ENCODE results near the gene HSDL1.

The HSDL1 gene

GRCh38 chr16:84175350-84176081 lies 30.5 kb upstream of the HSDL1 start:
- peak; percentile 28 to 53 for DNase-seq

DNA sequence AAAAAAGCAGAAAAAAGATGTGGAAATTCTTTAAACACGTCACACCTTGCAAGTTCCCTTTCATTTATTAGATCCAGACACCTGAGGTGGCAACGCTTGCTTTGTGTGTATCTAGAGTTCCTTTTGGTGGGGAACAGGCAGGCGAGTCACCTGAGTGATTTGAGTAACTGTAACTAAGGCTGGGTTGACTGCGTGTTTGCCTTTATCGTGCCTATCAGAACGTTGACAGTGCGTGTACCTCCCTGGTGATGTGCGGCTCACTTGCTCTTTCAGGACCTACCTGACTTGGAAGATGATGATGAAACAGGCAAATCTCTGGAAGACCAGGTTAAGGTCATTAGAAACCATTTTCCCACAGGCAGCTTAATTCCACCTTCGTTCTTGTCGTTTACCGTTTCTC lies 29.4 kb upstream of the HSDL1 start:
- no peak for DNase-seq

- DNase-seq, result no peak
Measured at GRCh38 chr16:84169765-84170310, 24.9 kb upstream of the HSDL1 start.

DNA sequence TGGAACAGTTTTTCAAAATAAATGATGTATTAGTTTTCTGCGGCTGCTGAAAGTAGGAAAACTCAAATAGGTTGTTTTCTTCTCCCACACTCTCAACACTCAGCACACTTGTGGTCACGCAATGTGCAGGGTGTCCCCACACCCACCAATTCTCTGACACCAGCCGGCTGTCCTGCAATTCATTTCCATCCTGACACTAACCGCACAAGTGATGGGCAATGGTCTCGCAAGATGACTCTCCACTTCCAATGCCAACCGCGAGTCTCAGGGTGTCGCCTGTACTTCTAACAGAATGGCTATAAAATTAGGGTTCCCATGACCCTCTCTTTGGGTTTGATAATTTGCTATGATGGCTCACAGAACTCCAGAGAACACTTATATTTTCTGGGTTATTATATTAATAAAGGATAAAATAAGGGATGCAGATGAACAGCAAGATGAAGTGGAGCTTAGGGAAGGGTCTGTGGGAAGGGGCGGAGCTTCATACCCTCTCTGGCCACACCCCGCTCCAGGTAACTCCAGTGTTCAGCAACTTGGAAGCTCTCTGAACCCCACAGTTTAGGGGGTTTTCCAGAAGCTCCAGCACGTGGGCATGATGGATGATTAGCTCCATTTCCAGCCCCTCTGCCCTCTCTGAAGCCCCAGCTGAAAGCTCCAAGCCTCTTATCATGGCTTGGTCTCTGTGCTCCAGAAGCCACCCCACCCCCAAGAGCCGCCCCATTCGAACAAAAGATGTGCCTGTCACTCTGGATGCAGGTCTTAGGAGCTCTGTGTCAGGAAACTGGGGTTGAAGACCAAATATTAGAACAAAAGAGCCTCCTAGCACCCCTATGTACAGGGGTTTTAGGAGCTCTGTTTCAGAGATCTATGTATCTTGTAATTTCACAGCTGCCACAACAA lies 22.1 kb upstream of the HSDL1 start:
- no peak for DNase-seq

DNA sequence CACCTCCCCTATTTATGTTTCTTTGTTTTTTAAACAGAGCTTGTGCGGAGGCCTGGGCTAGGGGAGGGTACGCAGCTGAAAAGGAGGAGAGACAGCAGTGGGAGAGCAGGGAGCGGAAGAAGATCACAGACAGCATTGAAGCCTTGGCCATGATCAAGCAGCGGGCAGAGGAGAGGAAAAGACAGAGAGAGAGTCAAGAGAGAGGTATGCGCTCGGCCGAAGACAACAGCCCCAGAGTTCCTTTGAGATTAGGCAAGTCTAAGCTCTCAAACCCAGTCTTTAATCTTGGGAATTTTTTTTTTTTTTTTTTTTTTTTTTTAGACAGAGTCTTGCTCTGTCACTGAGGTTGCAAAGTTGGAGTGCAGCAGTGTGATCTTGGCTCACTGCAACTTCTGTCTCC lies 20.8 kb upstream of the HSDL1 start:
- DNase-seq, result no peak

DNA sequence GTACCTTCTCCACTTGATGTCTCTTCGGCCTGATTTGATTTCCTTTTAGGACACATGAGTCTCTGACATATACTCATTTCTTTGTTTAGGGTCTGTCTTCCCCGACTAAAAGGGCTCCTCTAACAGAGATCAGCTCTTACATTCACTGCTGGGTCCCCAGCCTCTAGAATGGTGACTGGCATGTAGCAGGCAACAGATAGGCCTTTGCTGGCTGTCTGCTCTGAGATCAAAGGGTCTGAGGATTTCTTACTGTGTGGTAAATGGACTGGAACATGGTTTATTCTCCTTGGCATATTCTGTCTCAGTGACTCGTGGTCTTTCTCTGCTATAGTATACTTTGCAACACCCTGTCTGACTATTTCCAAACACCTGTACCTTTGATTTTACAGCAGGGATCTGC lies 16.8 kb upstream of the HSDL1 start:
- no peak for DNase-seq

- DNase-seq, result no peak
Measured at GRCh38 chr16:84161037-84161436, 16.1 kb upstream of the HSDL1 start.

- DNase-seq, result no peak
Measured at GRCh38 chr16:84159800-84160199, 14.8 kb upstream of the HSDL1 start.

DNA sequence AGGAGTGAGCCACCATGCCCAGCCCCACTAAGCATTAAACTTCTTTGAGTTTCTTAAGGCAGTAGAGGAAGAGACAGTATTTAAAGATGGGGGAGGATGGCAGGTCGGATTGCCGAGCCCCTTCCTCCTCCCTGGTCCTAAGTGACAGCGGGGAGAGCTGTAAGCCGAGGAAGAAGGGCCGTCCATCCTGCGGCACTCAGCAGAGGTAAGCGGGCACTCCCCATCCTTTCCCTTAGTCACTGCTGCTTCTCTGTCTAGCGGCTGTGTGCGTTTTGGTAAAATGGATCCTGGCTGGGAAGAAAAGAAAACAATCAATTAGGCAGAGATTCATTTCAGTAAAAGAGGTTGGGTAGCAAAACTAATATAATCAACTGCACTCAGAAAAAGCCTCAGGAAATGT lies 14.0 kb upstream of the HSDL1 start:
- no peak for DNase-seq

DNA sequence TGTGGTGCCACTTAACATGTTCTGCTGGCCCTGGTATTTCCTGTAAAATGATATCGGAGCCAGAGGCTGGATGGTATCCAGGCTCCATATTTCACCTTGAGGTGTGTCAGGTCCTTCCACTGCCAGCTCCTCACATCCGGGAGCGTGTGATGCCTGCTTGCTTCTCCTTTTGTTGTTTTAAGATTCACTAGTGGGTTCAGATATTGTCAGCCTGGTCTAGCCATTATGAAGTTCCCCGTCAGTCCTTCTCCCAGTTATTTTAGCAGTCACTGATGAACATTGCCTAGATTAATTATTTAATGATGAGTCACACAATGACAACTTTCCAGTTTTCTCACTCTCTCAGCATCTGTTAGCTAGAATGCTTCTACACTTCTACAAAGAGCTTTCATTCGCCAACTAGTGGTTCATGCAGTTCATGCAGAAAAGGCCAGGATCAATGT lies 11.4 kb upstream of the HSDL1 start:
- DNase-seq, result no peak

DNA sequence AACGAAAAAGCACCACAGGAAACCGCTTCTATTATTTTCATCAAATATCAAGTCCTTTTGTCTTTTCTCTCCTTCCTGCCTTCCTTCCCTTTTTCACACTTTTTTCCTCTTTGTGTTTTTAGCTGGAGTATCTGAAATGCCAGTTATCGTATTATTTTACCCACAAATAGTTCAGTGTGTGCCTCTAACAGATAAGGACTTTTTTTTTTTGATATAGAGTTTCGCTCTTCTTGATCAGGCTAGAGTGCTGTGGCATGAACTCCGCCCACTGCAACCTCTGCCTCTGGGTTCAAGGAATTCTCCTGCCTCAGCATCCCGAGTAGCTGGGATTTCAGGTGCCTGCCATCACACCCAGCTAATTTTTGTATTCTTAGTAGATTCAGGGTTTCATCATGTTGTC lies 10.8 kb upstream of the HSDL1 start:
- DNase-seq, result no peak

GRCh38 chr16:84155226-84155625 lies 10.2 kb upstream of the HSDL1 start:
- no peak for DNase-seq

DNA sequence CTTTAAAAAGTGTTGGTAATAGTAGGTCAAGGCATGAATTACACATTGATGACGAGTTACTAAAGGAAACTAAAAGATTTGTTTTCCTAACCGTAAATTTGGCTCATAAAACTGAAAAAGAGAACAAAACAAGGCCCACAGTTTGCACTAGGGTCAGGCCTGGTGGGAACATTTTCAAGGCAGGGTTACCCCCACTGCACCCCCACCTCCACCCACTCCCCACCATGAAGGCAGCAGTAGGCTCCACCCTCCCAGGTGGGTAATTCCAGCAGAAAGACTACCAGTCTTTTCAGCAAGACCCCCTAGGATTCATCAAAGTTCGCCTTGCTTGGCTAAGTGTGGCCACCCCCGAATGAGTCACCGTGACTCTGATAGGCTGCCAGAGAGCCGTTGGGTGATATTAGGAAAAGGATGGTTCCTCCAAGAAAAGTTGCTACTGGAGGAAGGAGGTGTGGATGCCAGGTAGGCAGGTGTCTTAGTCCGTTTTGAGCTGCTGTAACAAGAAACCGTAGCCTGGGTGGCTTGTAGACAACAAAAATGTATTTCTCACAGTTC lies 8.8 kb upstream of the HSDL1 start:
- DNase-seq, result no peak

DNA sequence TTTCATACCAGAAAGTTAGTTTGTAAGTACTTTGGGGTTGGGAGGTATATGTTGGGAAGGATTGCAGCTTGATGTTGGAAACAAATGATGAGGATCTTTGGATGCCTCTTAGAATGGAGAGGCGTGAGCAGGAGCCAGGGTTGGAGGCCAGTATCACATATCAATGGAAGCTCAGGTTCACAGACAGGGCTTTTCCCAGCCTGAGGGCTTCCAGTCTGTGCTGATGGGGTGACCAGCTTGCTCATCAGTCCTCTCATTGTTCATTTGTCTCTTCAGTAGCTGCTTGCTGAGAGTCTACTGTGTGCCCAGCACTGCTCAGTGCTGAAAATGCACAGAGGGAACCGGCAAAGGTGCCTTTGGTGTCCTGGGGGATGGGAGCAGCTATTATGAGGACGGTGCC lies 5.9 kb upstream of the HSDL1 start:
- DNase-seq, result no peak

GRCh38 chr16:84144209-84144858 lies 643 bp downstream of the HSDL1 start:
- DNase-seq, result peak; percentile 22 to 25

GRCh38 chr16:84143784-84144199 lies 1.2 kb downstream of the HSDL1 start:
- DNase-seq, result no peak

DNA sequence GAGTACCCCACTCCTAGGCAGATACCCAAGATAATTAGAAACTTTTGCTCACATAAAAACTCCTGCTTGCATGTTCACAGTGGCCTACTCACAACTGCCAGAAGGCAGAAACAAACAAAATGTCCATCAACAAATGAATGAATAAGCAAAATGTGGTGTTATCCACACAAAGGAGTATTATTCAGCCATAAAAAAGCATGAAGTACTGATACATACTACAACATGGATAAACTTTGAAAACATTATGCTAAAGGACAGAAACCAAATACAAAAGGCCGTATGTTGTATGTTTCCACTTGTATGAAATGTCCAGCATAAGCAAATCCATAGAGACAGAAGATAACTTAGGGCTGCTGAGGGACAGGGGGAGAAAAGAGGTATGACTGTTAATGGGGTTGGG lies 1.9 kb downstream of the HSDL1 start:
- no peak for DNase-seq

GRCh38 chr16:84141143-84141670 lies 3.8 kb downstream of the HSDL1 start:
- no peak for DNase-seq

GRCh38 chr16:84139628-84140258 lies 5.2 kb downstream of the HSDL1 start:
- DNase-seq, result no peak

GRCh38 chr16:84138824-84139627 lies 6.0 kb downstream of the HSDL1 start:
- DNase-seq, result no peak

DNA sequence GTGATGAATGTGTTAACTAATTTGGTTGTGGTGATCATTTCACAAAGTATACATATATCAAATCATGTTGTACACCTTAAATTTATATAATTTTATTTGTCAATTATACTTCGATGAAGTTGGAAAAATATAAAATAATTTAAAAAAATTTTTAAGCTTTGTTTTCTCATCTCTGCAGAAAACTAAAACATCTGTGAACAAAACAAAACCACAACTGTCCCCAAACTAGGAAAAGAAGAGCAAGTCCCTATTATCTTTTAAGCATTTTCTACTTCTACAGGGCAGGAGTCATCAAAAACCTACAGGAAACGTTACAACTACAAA lies 6.5 kb downstream of the HSDL1 start:
- DNase-seq, result no peak

Measured in activated CD4-positive, alpha-beta T cell treated with anti-CD3 and anti-CD28 coated beads for 4 hours (primary cell).